OCI-LY1 (cell line): ENCODE data around the gene COBL.

Experiments used
- H2AFZ ChIP-seq: fragments of 200-600 bp; sonication (generic), shearing (Covaris generic); 2 replicates; pipeline ENCODE4 v1.6.0; 2014; ENCODE audit warnings: antibody characterized with exemption, mild to moderate bottlenecking, low read length
- H3F3A ChIP-seq: fragments of 200-600 bp; sonication (generic), shearing (Covaris generic); 2 replicates; pipeline ENCODE4 v1.6.0; 2014; ENCODE audit warnings: mild to moderate bottlenecking, antibody characterized with exemption, low read length, moderate library complexity; ENCODE audit not compliant: insufficient read depth
- H3K27ac ChIP-seq: fragments of 200-600 bp; sonication (generic); 2 replicates; pipeline ENCODE4 v1.5.1; 2014; ENCODE audit warnings: low read length, mixed run types, mild to moderate bottlenecking, low read depth; ENCODE audit not compliant: poor library complexity, severe bottlenecking
- H3K27me3 ChIP-seq: fragments of 200-600 bp; sonication (generic); 2 replicates; pipeline ENCODE4 v1.6.0; 2014; ENCODE audit warnings: antibody characterized with exemption, mild to moderate bottlenecking, low read length, moderate library complexity; ENCODE audit not compliant: insufficient read depth
- H3K36me3 ChIP-seq: fragments of 200-600 bp; sonication (generic); 2 replicates; pipeline ENCODE4 v1.6.1; 2014; ENCODE audit warnings: mild to moderate bottlenecking, antibody characterized with exemption, low read length, moderate library complexity, mixed read lengths; ENCODE audit not compliant: insufficient read depth
- H3K4me1 ChIP-seq: fragments of 200-600 bp; sonication (generic); 2 replicates; pipeline ENCODE4 v1.5.1; 2014; ENCODE audit warnings: mild to moderate bottlenecking, low read length, moderate library complexity; ENCODE audit not compliant: insufficient read depth, severe bottlenecking
- H3K4me2 ChIP-seq: fragments of 200-600 bp; sonication (generic), shearing (Covaris generic); 2 replicates; pipeline ENCODE4 v1.6.1; 2014; ENCODE audit warnings: low read length
- H3K4me3 ChIP-seq: fragments of 200-600 bp; sonication (generic); 2 replicates; pipeline ENCODE4 v1.5.1; 2014; ENCODE audit warnings: low read length, low read depth, mild to moderate bottlenecking, mixed read lengths; ENCODE audit not compliant: poor library complexity, severe bottlenecking
- H3K79me2 ChIP-seq: fragments of 200-600 bp; shearing (Covaris generic); 2 replicates; pipeline ENCODE4 v1.6.1; 2016; ENCODE audit warnings: mixed run types, low read length, mixed read lengths; ENCODE audit not compliant: insufficient read depth
- H3K9ac ChIP-seq: fragments of 200-600 bp; sonication (generic), shearing (Covaris generic); 2 replicates; pipeline ENCODE4 v1.6.1; 2014; ENCODE audit warnings: mild to moderate bottlenecking, low read length, mixed read lengths
- H3K9me2 ChIP-seq: fragments of 200-600 bp; sonication (generic), shearing (Covaris generic); 2 replicates; pipeline ENCODE4 v1.6.1; 2014; ENCODE audit warnings: low read depth, mild to moderate bottlenecking, low read length, mixed read lengths
- H3K9me3 ChIP-seq: fragments of 200-600 bp; shearing (Covaris generic); 2 replicates; pipeline ENCODE4 v1.6.1; 2014; ENCODE audit warnings: low read length, mixed read lengths
- H4K20me1 ChIP-seq: fragments of 200-600 bp; sonication (generic), shearing (Covaris generic); 2 replicates; pipeline ENCODE4 v1.6.0; 2016; ENCODE audit warnings: mild to moderate bottlenecking, low read length; ENCODE audit not compliant: insufficient read depth
- EZH2 ChIP-seq: fragments of 200-600 bp; sonication (generic), shearing (Covaris generic); IDR thresholded peaks from 2 replicates; pipeline ENCODE4 v1.8.0; 2017; ENCODE audit warnings: borderline replicate concordance, mixed run types, mild to moderate bottlenecking, antibody characterized with exemption, low read length, moderate library complexity, mixed read lengths
- TF ChIP-seq, protein P1 (sequence below): fragments of 200-600 bp; sonication (generic), shearing (Covaris generic); IDR thresholded peaks from 2 replicates; pipeline ENCODE4 v1.5.1; 2017; ENCODE audit warnings: mild to moderate bottlenecking, antibody characterized with exemption, low read length, moderate library complexity, mixed read lengths

COBL gene

DNA sequence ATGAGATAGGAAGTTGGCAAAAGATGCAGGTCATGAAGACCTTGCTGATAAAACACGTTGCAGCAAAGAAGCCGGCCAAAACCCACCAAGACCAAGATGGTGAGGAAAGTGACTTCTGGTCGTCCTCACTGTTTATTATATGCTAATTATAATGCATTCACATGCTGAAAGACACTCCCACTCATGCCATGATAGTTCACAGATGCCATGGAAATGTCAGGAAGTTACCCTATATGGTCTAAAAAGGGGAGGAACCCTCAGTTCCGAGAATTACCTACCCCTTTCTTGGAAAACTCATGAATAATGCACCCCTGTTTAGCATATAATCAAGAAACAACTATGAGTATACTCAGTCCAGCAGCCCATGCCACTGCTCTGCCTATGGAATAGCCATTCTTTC lies 331.5 kb downstream of the COBL start:
- no peaks in the 10 kb centered on the region for H3F3A ChIP-seq
- no peak overlapping the region for H3K4me3 ChIP-seq
- no peaks in the 10 kb centered on the region for H3K36me3 ChIP-seq
- H3K9ac ChIP-seq: no peak overlapping the region
- H3K27ac ChIP-seq: no peak overlapping the region
- TF ChIP-seq, protein P1, sequence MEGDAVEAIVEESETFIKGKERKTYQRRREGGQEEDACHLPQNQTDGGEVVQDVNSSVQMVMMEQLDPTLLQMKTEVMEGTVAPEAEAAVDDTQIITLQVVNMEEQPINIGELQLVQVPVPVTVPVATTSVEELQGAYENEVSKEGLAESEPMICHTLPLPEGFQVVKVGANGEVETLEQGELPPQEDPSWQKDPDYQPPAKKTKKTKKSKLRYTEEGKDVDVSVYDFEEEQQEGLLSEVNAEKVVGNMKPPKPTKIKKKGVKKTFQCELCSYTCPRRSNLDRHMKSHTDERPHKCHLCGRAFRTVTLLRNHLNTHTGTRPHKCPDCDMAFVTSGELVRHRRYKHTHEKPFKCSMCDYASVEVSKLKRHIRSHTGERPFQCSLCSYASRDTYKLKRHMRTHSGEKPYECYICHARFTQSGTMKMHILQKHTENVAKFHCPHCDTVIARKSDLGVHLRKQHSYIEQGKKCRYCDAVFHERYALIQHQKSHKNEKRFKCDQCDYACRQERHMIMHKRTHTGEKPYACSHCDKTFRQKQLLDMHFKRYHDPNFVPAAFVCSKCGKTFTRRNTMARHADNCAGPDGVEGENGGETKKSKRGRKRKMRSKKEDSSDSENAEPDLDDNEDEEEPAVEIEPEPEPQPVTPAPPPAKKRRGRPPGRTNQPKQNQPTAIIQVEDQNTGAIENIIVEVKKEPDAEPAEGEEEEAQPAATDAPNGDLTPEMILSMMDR: no peak
- TF ChIP-seq EZH2: no peak
- no peaks in the 10 kb centered on the region for H4K20me1 ChIP-seq
- no peaks in the 10 kb centered on the region for H3K9me3 ChIP-seq
- no peak overlapping the region for H2AFZ ChIP-seq
- no peaks in the 10 kb centered on the region; the same call in 1 of the 2 replicates for H3K27me3 ChIP-seq
- no peaks in the 10 kb centered on the region for H3K79me2 ChIP-seq
- no peaks in the 10 kb centered on the region for H3K4me1 ChIP-seq
- H3K4me2 ChIP-seq: no peak overlapping the region
- no peaks in the 10 kb centered on the region for H3K9me2 ChIP-seq

DNA sequence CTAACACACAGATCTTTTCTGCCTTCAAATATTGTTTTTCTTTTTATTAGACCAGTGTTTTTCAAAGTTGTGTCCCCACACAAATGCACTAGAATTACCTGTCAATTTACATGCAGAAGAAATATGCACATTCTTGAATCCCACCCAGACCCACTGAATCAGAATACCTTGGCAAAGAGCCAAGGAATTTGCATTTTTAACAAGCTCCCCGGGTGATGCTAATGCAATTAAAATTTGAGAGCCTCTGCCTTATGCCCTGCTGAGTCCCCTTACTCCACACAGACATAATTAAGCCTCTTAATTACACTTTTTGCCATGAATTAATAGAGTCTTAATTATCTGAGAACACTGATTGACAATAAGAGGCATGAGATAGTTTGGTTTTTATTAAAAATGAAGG lies 332.8 kb downstream of the COBL start:
- no peaks in the 10 kb centered on the region for H3K9me3 ChIP-seq
- H3K4me2 ChIP-seq: no peak overlapping the region
- H3K27ac ChIP-seq: no peak overlapping the region
- H3F3A ChIP-seq: no peaks in the 10 kb centered on the region
- no peaks in the 10 kb centered on the region for H4K20me1 ChIP-seq
- TF ChIP-seq, protein P1: no peak
- no peak for TF ChIP-seq EZH2
- H3K36me3 ChIP-seq: no peaks in the 10 kb centered on the region
- H2AFZ ChIP-seq: no peak overlapping the region
- no peaks in the 10 kb centered on the region for H3K4me1 ChIP-seq
- H3K79me2 ChIP-seq: no peaks in the 10 kb centered on the region
- H3K27me3 ChIP-seq: no peaks in the 10 kb centered on the region; the same call in 1 of the 2 replicates
- no peak overlapping the region for H3K9ac ChIP-seq
- H3K9me2 ChIP-seq: no peaks in the 10 kb centered on the region
- no peak overlapping the region for H3K4me3 ChIP-seq

DNA sequence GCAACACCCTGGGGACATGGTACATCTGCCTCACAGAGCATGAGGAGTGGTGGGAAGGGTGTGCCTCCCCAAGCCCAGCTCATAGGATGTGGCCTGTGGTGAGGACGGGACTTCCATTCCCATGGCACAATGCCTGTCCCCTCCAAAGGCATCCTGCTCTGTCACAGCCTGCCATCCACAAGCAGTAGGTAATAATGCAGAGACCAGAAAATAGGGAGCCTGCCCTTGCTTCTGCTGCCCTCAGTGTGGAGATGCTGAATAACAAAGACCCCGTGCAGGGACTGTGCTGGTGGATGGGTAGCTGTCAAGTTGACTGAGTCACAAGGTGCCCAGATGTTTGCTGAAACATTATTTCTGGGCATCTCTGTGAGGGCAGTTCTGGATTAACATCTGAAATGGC lies 334.0 kb downstream of the COBL start:
- no peaks in the 10 kb centered on the region for H3K4me1 ChIP-seq

More for the DNA sequence above, 334.0 kb downstream of the COBL start:
- H3K9me3 ChIP-seq: no peaks in the 10 kb centered on the region
- H2AFZ ChIP-seq: no peak overlapping the region
- H3K27ac ChIP-seq: no peak overlapping the region
- no peak for TF ChIP-seq EZH2
- TF ChIP-seq, protein P1: peak; percentile 13; the same call in 1 of the 2 replicates
- H3K4me2 ChIP-seq: no peak overlapping the region
- H3K79me2 ChIP-seq: no peaks in the 10 kb centered on the region
- no peaks in the 10 kb centered on the region for H4K20me1 ChIP-seq
- H3K27me3 ChIP-seq: no peaks in the 10 kb centered on the region; the same call in 1 of the 2 replicates
- H3K9me2 ChIP-seq: no peaks in the 10 kb centered on the region
- no peak overlapping the region for H3K9ac ChIP-seq
- no peaks in the 10 kb centered on the region for H3K36me3 ChIP-seq
- H3F3A ChIP-seq: no peaks in the 10 kb centered on the region
- H3K4me3 ChIP-seq: no peak overlapping the region
